Mucosa of descending colon (tissue), 3 donors: ENCODE measurements around the gene CAD. TPM values are rescaled to one million over a fixed set of nuclear protein-coding genes. Genes with fewer than 3 reads are reported as not detected.
A peak's percentile ranks its signal among the peaks of the same experiment; 100 is the strongest.

ENCODE experiments used
- ATAC-seq: fragments of 200-7000 bp; cut with Tn5 transposase; one replicate; pipeline ENCODE4 v1.9.1; 2020; ENCODE audit warnings: mild to moderate bottlenecking, moderate library complexity
- DNase-seq, 3 donors: peaks; one replicate each; pipeline ENCODE4 v3.0.0-alpha.2; 2020
- H3K36me3 ChIP-seq: fragments of 200-600 bp; one replicate; pipeline ENCODE4 v1.8.0; 2021; ENCODE audit warnings: low read depth, mild to moderate bottlenecking
- H3K4me1 ChIP-seq: fragments of 200-600 bp; one replicate; pipeline ENCODE4 v1.8.0; 2021; ENCODE audit warnings: low read depth, mild to moderate bottlenecking
- H3K4me3 ChIP-seq: fragments of 200-600 bp; one replicate; pipeline ENCODE4 v1.8.0; 2021; ENCODE audit warnings: mild to moderate bottlenecking
- H3K9me3 ChIP-seq: fragments of 200-600 bp; one replicate; pipeline ENCODE4 v1.8.0; 2021; ENCODE audit warnings: mild to moderate bottlenecking
- intact Hi-C, 2 donors: fragments of 100-400 bp; cut with DNase I in 1 of 2; cut with micrococcal nuclease in 1 of 2; formaldehyde crosslinking; loops; one replicate each; pipeline versions ENCODE4 v1.11.0 to v1.11.1; 2022; cut with DNase I, micrococcal nuclease
- total RNA-seq, 3 donors: library from RNA; stranded (reverse); fragmentation: NEBNext Ultra II Directional in 2 of 3; extraction: Animal tissue kit (Norgen Biotek cat#: 25700) in 2 of 3; gene quantifications; one replicate each; pipeline versions ENCODE4 v1.2.1 to v1.2.4, GENCODE V29; 2021 to 2023
- TF ChIP-seq, protein P1 (sequence below): fragments of 200-600 bp; IDR thresholded peaks from one replicate; pipeline ENCODE4 v1.8.0; 2022; ENCODE audit warnings: antibody characterized with exemption, mild to moderate bottlenecking
- donor health status: DM: no; HTN: no; CAD: no; lungs with moderate emphysema.
- donor health status: DM: no; HTN: no; CAD: no.
- donor health status: DM: no; HTN: yes; CAD: no.

The CAD gene
- total RNA-seq, 3 donors from 2014 or later: 22.7 to 29.8 (median 24.7) TPM

DNA sequence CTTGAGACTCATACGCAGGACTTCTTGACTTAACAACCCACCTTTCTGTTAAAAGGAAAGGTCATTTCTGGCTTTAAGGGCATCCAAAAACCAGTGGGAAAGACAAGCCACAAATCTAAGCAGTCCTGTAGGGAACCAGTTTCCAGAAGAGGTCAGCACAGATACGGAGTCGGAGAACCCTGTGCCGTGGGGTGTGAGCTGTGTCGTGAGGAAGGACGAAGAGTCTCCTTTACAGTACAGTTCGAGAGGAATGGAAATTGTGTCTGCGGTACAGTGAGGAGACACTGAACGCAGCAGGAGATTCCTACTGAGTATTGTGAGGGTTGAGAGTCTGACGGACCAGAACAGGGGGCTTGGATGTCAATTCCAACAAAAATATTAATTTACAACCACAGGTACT lies 27.9 kb downstream of the CAD start:
- Histone ChIP-seq H3K9me3 (no peaks in the 10 kb centered on the region), H3K4me1 (no peaks in the 10 kb centered on the region), H3K36me3 (no peaks in the 10 kb centered on the region), H3K4me3 (no peak overlapping the region)
- intact Hi-C loops: no loop called here
- ATAC-seq (no peak), DNase-seq (no peak)
- TF ChIP-seq, protein P1, sequence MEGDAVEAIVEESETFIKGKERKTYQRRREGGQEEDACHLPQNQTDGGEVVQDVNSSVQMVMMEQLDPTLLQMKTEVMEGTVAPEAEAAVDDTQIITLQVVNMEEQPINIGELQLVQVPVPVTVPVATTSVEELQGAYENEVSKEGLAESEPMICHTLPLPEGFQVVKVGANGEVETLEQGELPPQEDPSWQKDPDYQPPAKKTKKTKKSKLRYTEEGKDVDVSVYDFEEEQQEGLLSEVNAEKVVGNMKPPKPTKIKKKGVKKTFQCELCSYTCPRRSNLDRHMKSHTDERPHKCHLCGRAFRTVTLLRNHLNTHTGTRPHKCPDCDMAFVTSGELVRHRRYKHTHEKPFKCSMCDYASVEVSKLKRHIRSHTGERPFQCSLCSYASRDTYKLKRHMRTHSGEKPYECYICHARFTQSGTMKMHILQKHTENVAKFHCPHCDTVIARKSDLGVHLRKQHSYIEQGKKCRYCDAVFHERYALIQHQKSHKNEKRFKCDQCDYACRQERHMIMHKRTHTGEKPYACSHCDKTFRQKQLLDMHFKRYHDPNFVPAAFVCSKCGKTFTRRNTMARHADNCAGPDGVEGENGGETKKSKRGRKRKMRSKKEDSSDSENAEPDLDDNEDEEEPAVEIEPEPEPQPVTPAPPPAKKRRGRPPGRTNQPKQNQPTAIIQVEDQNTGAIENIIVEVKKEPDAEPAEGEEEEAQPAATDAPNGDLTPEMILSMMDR: no peak

DNA sequence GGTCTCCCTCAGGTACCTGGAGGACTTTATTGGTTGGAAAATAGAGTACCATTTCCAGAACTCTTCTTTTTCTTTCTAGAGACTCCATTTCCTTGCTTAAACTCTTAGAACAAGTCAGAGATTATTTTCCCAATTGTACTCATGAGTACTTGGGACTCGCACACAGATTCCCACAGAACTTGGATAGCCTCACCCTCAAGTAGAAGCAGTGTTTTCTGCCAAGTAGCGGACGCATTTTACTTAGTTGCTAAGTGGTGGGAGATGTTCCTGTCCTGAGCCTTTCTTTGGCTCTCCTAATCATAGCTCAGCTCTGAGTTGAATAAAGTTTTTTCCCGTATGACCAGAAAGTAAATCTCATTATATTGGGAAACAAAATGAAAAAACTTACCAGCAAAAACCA lies 28.5 kb downstream of the CAD start:
- TF ChIP-seq, protein P1: no peak
- DNase-seq (no peak), ATAC-seq (no peak)
- Histone ChIP-seq H3K9me3 (no peaks in the 10 kb centered on the region), H3K4me3 (no peak overlapping the region), H3K4me1 (no peaks in the 10 kb centered on the region), H3K36me3 (no peaks in the 10 kb centered on the region)
- intact Hi-C loops: no loop called here

DNA sequence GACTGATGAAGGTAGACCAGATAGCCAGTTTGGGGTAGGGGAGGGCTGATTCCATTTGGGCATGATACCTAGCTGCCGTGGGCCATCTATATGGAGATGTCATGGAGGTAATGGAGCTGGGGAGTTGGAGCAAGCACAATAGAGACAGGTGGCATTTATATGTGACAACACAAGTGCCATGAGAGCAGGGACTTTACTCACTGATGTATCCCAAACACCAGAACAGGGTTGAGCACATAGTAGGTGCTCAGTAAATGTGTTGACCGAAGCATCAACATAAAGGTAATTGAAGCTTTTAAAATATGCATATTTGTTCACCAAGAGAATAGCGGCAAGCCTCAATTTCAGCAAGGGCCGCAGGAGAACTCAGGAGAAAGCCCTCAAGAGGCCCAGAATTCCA lies 30.7 kb downstream of the CAD start:
- intact Hi-C loops: no loop called here
- Histone ChIP-seq H3K4me3 (no peak overlapping the region), H3K36me3 (no peaks in the 10 kb centered on the region), H3K9me3 (no peaks in the 10 kb centered on the region), H3K4me1 (no peaks in the 10 kb centered on the region)
- TF ChIP-seq, protein P1: no peak
- DNase-seq (no peak), ATAC-seq (no peak)

DNA sequence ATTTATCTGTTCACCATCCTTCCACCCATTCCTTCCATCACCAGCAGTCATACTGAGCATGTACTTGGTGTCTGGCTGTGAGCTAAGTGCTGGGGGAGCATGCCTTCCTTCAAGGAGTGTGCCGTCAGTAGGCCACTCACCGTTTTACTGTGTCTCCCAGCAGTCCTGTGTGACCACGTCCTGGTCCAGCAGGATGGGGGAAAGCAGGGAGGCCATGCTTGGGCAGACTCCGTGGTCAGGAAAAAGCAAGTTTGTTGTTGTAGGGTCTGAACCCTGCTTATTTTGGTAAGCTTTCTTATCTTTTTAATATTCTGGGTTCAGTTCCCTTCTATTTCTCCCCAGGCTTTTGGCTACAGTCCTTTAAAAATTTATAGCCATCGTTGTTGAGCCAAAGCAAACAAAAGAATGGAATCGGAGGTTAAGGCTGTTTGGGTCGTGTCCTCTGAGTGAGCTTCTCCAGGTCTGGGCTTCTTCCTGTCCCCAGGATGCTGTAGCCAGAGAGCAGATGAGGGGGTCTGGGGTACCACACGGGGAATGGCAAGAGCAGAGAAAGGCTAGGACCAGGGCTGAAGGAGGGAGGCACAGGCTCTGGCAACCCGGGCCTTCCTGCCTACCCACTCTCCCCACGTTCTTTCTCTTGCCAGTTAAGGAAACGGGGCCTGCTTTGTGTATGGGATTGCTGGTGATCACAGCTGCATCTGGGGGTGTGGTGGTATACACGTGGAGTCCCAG lies 32.2 kb downstream of the CAD start:
- intact Hi-C loops: no loop called here
- no peak overlapping the region for H3K4me3 ChIP-seq
- H3K9me3 ChIP-seq: no peaks in the 10 kb centered on the region
- H3K36me3 ChIP-seq: no peaks in the 10 kb centered on the region
- TF ChIP-seq, protein P1: no peak
- ATAC-seq: no peak
- no peak for DNase-seq
- no peaks in the 10 kb centered on the region for H3K4me1 ChIP-seq

DNA sequence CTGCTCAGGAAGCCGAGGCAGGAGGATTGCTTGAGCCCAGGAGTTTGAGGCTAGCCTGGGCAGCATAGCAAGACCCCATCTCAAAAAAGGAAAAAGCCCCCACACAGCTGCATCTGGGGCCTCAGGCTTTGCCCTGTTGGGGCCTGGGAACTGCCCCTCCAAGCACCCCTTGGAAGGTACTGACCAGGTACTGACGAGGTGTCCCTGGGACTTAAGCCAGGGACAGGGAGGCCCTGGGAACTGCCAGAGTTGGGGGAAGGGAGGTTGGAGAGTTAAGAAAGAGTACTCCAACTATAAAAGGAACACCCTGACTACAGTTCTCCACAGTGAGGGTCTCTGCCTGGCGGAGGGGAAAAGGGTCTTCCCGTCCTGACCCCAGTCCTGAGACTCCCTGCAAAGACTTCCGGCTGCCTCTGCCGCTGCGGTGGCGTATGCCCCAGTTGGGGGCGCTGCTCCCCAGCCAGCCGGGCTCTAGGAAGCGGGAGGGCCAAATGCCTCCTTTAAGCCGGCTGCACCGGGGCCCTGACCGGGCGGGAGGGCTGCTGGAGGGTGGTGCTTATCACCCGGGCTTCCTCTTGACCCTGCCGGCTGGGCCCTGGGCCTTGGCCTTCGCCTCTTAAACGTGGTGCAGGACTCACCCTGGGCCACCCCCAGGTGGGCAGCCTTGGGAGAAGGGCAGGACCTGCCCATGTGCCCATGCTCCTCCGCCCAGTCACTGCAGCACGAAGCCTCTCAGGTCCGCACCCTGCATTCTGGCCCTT lies 32.9 kb downstream of the CAD start:
- H3K4me3 ChIP-seq: no peak overlapping the region
- H3K4me1 ChIP-seq: no peaks in the 10 kb centered on the region
- ATAC-seq (peak; percentile 85), DNase-seq (peak in 2 of 3 donors; percentile 48 to 69)
- no peaks in the 10 kb centered on the region for H3K36me3 ChIP-seq
- H3K9me3 ChIP-seq: no peaks in the 10 kb centered on the region
- TF ChIP-seq, protein P1: no peak
- intact Hi-C loops: no loop called here
